Esophagus muscularis mucosa (tissue), 4 donors: ENCODE measurements around the gene MRTFB.
A peak's percentile ranks its signal among the peaks of the same experiment; 100 is the strongest.

ENCODE experiments used
- EP300 ChIP-seq: sonication (generic); formaldehyde crosslinking; IDR thresholded peaks from one replicate; pipeline ENCODE4 v1.6.1; 2017; ENCODE audit warnings: antibody characterized with exemption
- POLR2A ChIP-seq: fragments of 450-650 bp; IDR thresholded peaks from one replicate; pipeline ENCODE4 v1.6.1; 2017; ENCODE audit warnings: antibody characterized with exemption, moderate library complexity, mild to moderate bottlenecking, low read depth
- POLR2AphosphoS5 ChIP-seq, 2 donors: sonication (generic); formaldehyde crosslinking; IDR thresholded peaks; one replicate each; pipeline ENCODE4 v1.6.1; 2017; ENCODE audit warnings: antibody characterized with exemption in 2 of 2
- TF ChIP-seq, protein P1 (sequence below), 3 experiments: fragments of 200-600 bp in 2 of 3; fragments of 450-650 bp in 1 of 3; sonication (generic) in 2 of 3; IDR thresholded peaks; one replicate each; pipeline ENCODE4 v1.5.1; 2017 to 2019; ENCODE audit warnings: antibody characterized with exemption in 3 of 3, mild to moderate bottlenecking in 2 of 3, moderate library complexity in 1 of 3

DNA sequence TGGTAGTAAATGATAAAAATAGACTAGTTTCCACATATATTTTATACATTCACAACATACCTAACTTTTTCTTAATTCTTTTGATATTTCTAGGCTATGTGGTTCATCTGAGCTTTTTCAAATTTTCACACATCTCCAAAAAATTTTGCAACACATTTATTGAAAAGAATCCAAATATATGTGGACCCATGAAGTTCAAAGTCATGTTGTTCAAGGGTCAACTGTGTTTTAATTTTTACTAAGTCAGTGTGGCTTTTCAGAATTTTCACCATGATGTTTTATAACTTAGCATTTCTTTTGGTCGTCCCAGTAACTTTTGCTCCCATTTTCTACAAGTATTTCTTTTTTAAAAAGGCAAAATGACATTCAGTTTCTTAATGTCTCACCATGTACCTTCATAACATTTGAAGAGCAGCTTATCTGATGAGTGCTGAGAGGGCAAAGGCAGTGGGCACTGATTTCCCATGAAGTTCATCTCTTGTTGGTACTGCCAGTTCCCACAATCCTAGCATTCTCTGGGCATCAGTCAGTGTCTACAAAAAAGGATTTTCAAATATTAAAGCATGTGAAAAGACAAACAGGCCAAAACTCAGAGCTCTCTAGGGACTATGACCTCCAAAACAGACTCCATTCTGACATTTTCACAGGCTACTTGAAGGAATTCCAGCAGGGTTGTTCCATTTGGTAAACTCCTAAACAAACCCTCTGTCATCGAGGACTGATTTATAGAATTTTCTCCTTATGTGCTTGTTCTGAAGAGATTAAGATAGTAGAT lies 80.3 kb downstream of the MRTFB start:
- no peak for TF ChIP-seq POLR2A
- TF ChIP-seq, protein P1, sequence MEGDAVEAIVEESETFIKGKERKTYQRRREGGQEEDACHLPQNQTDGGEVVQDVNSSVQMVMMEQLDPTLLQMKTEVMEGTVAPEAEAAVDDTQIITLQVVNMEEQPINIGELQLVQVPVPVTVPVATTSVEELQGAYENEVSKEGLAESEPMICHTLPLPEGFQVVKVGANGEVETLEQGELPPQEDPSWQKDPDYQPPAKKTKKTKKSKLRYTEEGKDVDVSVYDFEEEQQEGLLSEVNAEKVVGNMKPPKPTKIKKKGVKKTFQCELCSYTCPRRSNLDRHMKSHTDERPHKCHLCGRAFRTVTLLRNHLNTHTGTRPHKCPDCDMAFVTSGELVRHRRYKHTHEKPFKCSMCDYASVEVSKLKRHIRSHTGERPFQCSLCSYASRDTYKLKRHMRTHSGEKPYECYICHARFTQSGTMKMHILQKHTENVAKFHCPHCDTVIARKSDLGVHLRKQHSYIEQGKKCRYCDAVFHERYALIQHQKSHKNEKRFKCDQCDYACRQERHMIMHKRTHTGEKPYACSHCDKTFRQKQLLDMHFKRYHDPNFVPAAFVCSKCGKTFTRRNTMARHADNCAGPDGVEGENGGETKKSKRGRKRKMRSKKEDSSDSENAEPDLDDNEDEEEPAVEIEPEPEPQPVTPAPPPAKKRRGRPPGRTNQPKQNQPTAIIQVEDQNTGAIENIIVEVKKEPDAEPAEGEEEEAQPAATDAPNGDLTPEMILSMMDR (IDR thresholded peaks at IDR 0.05), result no peak
- TF ChIP-seq POLR2AphosphoS5 (IDR thresholded peaks at IDR 0.05), result peak in 1 of 2 donors; percentile 58
- no peak for TF ChIP-seq EP300
